ENCODE data around the gene RASGRF2.

Gene RASGRF2

GRCh38 chr5:80988419-80988935 lies 28.3 kb downstream of the RASGRF2 start:
- Histone ChIP-seq H3K27ac (no peak overlapping the region), H3K36me3 (replicated peaks) (no peaks in the 10 kb centered on the region), H3K27me3 (replicated peaks) (no peaks in the 10 kb centered on the region), H3K4me3 (ENCODE audit: low read depth, low read length) (no peak overlapping the region)
- in situ Hi-C loops (cut with HindIII; ENCODE audit: low pct_ligation_motif_present, low sequenced_read_pairs): no loop called here
- no peak for TF ChIP-seq CTCF (IDR thresholded peaks at IDR 0.05; ENCODE audit: low read depth, low read length, missing control alignments)
- no peak for DNase-seq

GRCh38 chr5:80989883-80990282 lies 29.7 kb downstream of the RASGRF2 start:
- Histone ChIP-seq H3K27me3 (replicated peaks) (no peaks in the 10 kb centered on the region), H3K4me3 (ENCODE audit: low read depth, low read length) (no peak overlapping the region), H3K27ac (no peak overlapping the region), H3K36me3 (replicated peaks) (no peaks in the 10 kb centered on the region)
- no peak for DNase-seq
- no peak for TF ChIP-seq CTCF (IDR thresholded peaks at IDR 0.05; ENCODE audit: low read depth, low read length, missing control alignments)
- in situ Hi-C loops (cut with HindIII; ENCODE audit: low pct_ligation_motif_present, low sequenced_read_pairs): no loop called here

DNA sequence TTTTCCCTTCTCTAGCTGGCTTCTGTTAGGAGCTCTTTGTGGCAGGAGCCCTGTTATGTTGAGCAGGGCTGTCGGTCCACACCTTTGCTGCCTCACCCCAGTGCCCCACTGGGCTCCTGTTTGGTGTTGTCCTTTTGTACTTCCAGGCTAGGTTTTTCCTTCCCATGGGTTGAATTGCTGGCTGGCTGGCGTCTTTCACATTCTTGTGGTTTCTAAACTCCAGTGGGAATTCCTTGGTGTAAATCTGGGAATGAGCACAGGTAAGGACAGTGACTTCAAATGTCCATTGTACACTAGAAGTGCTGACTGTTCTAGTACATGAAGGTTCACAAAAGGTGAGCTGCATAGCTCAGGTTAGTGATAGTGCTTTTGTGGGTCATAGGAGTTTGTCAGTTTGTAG lies 30.4 kb downstream of the RASGRF2 start:
- DNase-seq: no peak
- H3K27ac ChIP-seq: no peak overlapping the region
- in situ Hi-C loops (cut with HindIII; ENCODE audit: low pct_ligation_motif_present, low sequenced_read_pairs): no loop called here
- no peak for TF ChIP-seq CTCF (IDR thresholded peaks at IDR 0.05; ENCODE audit: low read depth, low read length, missing control alignments)
- H3K36me3 ChIP-seq (replicated peaks): no peaks in the 10 kb centered on the region
- no peaks in the 10 kb centered on the region for H3K27me3 ChIP-seq (replicated peaks)
- H3K4me3 ChIP-seq (ENCODE audit: low read depth, low read length): no peak overlapping the region

DNA sequence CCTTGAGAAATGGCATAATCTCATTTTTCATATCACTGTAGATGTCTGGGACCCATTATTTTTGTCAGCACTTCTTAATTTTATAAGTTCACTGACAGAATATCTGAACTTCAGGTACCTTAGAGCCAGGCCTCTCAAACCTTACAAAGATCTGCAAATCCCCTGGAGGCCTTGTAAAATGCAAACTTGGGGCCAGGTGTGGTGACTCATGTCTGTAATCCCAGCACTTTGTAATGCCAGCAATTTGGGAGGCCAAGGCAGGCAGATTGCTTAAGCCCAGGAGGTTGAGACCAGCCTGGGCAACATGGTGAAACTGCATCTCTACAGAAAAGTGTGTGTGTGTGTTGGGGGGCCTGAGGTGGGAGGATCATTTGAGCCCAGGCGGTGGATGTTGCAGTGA lies 30.8 kb downstream of the RASGRF2 start:
- Histone ChIP-seq H3K4me3 (ENCODE audit: low read depth, low read length) (no peak overlapping the region), H3K27ac (no peak overlapping the region), H3K36me3 (replicated peaks) (no peaks in the 10 kb centered on the region), H3K27me3 (replicated peaks) (no peaks in the 10 kb centered on the region)
- DNase-seq: no peak
- no peak for TF ChIP-seq CTCF (IDR thresholded peaks at IDR 0.05; ENCODE audit: low read depth, low read length, missing control alignments)
- in situ Hi-C loops (cut with HindIII; ENCODE audit: low pct_ligation_motif_present, low sequenced_read_pairs): no loop called here

DNA sequence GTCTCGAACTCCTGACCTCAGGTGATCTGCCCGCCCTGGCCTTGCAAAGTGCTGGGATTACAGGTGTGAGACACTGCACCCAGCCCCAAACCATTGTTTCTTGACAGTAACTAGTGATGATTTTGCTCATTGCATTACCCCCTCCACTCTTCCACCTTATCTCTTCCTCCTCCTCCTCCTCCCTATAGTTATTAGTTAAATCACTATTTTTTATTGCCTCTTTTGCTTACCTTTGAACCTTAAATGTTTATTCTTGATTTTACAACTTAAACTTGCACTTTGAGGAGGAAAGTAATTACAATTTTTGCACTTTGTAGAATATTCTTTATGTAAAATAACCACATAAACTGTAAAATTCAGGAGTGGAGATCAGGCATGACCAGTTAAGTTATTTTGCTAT lies 35.7 kb downstream of the RASGRF2 start:
- no peaks in the 10 kb centered on the region for H3K36me3 ChIP-seq (replicated peaks)
- TF ChIP-seq CTCF (IDR thresholded peaks at IDR 0.05; ENCODE audit: low read depth, low read length, missing control alignments): no peak
- no peak overlapping the region for H3K4me3 ChIP-seq (ENCODE audit: low read depth, low read length)
- no peaks in the 10 kb centered on the region for H3K27me3 ChIP-seq (replicated peaks)
- in situ Hi-C loops (cut with HindIII; ENCODE audit: low pct_ligation_motif_present, low sequenced_read_pairs): no loop called here
- H3K27ac ChIP-seq: no peak overlapping the region
- DNase-seq: no peak

DNA sequence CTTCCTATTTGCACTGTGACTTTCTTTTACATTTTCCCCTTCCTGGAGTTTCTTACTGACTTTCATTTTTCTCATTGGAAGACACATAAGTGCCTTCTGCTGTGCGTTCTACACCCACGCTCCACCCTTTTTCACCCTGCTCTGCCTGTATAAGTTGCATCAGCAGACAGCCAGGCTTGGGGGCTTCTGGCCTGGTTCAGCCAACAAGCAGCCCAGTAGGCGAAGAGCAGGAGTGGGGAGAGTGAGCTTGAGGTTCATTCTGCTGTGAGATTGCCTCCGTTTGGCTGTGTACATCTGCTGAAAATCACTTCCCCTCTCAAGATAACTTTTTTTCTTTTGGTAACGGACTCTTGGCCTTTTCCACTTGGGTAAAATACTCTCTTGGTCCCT lies 38.4 kb downstream of the RASGRF2 start:
- Histone ChIP-seq H3K27ac (no peak overlapping the region), H3K27me3 (replicated peaks) (no peaks in the 10 kb centered on the region), H3K4me3 (ENCODE audit: low read depth, low read length) (no peak overlapping the region), H3K36me3 (replicated peaks) (no peaks in the 10 kb centered on the region)
- no peak for DNase-seq
- no peak for TF ChIP-seq CTCF (IDR thresholded peaks at IDR 0.05; ENCODE audit: low read depth, low read length, missing control alignments)
- in situ Hi-C loops (cut with HindIII; ENCODE audit: low pct_ligation_motif_present, low sequenced_read_pairs): no loop called here

Measured in brain microvascular endothelial cell (primary cell).